T-helper 17 cell (primary cell): ENCODE results near the gene HLA-C. TPM values are rescaled to one million over a fixed set of nuclear protein-coding genes. Genes with fewer than 3 reads are reported as not detected.

Experiments used
- ATAC-seq: fragments of 150-1000 bp; cut with Tn5 transposase; 2 replicates; pipeline ENCODE4 v1.10.0; 2021; ENCODE audit warnings: mild to moderate bottlenecking, moderate library complexity
- DNase-seq, 3 donors: peaks; one replicate each; pipeline versions ENCODE4 v3.0.0 to v3.0.0-alpha.2; 2020 to 2021
- H3K9me3 ChIP-seq: one replicate; pipeline ENCODE4 v1.7.0; 2013; ENCODE audit warnings: low read length, mild to moderate bottlenecking; ENCODE audit not compliant: control insufficient read depth, poor library complexity, severe bottlenecking
- H3K27ac Mint-ChIP-seq: one replicate; pipeline ENCODE4 v1.8.0; 2022; ENCODE audit warnings: mild to moderate bottlenecking, moderate library complexity, mixed read lengths
- H3K27me3 Mint-ChIP-seq: one replicate; pipeline ENCODE4 v1.8.0; 2022; ENCODE audit warnings: mixed read lengths
- H3K36me3 Mint-ChIP-seq: one replicate; pipeline ENCODE4 v1.8.0; 2022; ENCODE audit warnings: low read depth, mixed read lengths
- H3K4me1 Mint-ChIP-seq: one replicate; pipeline ENCODE4 v1.8.0; 2022; ENCODE audit warnings: mild to moderate bottlenecking, mixed read lengths
- H3K4me3 Mint-ChIP-seq: one replicate; pipeline ENCODE4 v1.8.0; 2022; ENCODE audit warnings: mild to moderate bottlenecking, moderate library complexity, mixed read lengths
- total RNA-seq, 4 donors: library from RNA in 2 of 4; stranded (reverse) in 2 of 4; gene quantifications; one replicate each; pipeline ENCODE4 v1.2.3 and lab custom pipeline; 2022 to 2026

HLA-C gene
- total RNA-seq, 2 donors from 2014 or later: 1,753 to 2,634 TPM

DNA sequence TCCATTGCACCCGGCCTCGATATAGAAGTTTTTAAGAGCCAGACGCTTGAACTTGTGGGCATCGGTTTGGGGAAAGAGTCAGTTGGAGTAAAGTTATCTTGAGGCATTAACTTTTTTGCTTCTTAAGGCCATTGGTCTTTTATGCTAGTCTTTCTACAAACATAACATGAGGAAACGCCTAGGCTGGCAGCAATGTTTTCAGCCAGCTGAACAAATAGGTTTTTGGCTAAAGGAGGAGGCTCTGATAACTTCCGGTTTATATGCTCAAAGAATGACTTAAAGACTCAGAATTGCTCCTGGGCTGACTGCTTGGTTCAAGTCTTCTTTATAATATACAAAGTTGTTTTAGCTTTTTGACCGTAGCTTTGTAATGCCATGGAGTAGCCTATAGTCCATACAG lies 46.2 kb downstream of the HLA-C start:
- H3K27ac Mint-ChIP-seq: no peak overlapping the region
- no peak for ATAC-seq

DNA sequence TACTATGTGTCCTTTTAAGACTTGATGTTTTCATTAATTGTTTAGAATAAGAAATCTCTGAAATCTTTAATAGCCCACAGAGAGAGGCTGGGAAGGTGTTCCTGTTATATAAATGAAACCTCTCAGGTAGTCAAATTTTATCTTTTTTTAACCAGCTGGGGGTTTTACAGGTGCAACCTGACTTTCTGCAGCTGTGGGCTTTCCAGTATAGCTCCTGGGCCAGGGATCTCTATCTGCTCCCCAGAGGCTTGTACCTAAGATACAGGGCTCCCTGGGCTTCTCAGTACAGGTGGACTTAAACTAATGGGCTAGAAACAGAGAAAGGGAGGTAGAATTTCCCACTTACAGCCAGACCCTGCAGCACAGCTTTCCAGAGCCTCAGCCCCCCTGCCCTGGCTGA lies 49.4 kb downstream of the HLA-C start:
- H3K4me1 Mint-ChIP-seq: peaks cover 2% of the 10 kb centered on the region
- no peak overlapping the region for H3K27ac Mint-ChIP-seq
- H3K4me3 Mint-ChIP-seq: no peak overlapping the region
- ATAC-seq (no peak), DNase-seq (no peak)
- H3K36me3 Mint-ChIP-seq: no peaks in the 10 kb centered on the region
- no peaks in the 10 kb centered on the region for H3K9me3 ChIP-seq
- H3K27me3 Mint-ChIP-seq: peaks cover 5% of the 10 kb centered on the region

More for the DNA sequence above, 46.2 kb downstream of the HLA-C start:
- DNase-seq: no peak
- no peaks in the 10 kb centered on the region for H3K9me3 ChIP-seq
- peaks cover 8% of the 10 kb centered on the region for H3K4me1 Mint-ChIP-seq
- H3K27me3 Mint-ChIP-seq: peaks cover 11% of the 10 kb centered on the region
- H3K36me3 Mint-ChIP-seq: no peaks in the 10 kb centered on the region
- no peak overlapping the region for H3K4me3 Mint-ChIP-seq

Other genes with a start within 250 kb of the HLA-C start
- gene C6orf15, start 159.5 kb downstream of the HLA-C start, total RNA-seq: not detected
- not detected for gene PSORS1C1, start 157.3 kb downstream of the HLA-C start, total RNA-seq
- not detected for gene CDSN, start 151.6 kb downstream of the HLA-C start, total RNA-seq
- gene PSORS1C2, start 133.0 kb downstream of the HLA-C start, total RNA-seq: not detected
- 10 to 100 TPM; 17.9 to 18.0 TPM for gene CCHCR1, start 114.3 kb downstream of the HLA-C start, total RNA-seq
- 1 to 10 TPM; 3.7 to 4.1 TPM for gene TCF19, start 113.5 kb downstream of the HLA-C start, total RNA-seq
- not detected for gene POU5F1, start 101.4 kb downstream of the HLA-C start, total RNA-seq
- 1,000 to 10,000 TPM; 7,013 to 7,159 TPM for gene HLA-B, start 85.1 kb upstream of the HLA-C start, total RNA-seq
- gene MICA, start 131.5 kb upstream of the HLA-C start, total RNA-seq: 10 to 100 TPM; 11.2 to 11.5 TPM
- 10 to 100 TPM; 16.5 to 17.6 TPM for gene MICB, start 226.1 kb upstream of the HLA-C start, total RNA-seq